Activated CD8-positive, alpha-beta memory T cell treated with anti-CD3 and anti-CD28 coated beads for 1 hour (primary cell): ENCODE measurements around the gene NMB.
A peak's percentile ranks its signal among the peaks of the same experiment; 100 is the strongest.
"Not testable (repeated sequence)": the region's sequence is repeated elsewhere in the genome, so short reads cannot be mapped to it uniquely, and the experiment has no call there.

Experiments used
- DNase-seq, 2 donors: peaks; one replicate each; pipeline ENCODE4 v3.0.0-alpha.2; 2020; ENCODE audit warnings: low read depth in 1 of 2; ENCODE audit errors: extremely low read depth in 1 of 2

NMB gene

GRCh38 chr15:84656972-84657371 lies 1.0 kb downstream of the NMB start:
- no peak for DNase-seq

- peak; percentile 44 to 56 for DNase-seq
Measured at GRCh38 chr15:84654689-84655453, 3.1 kb downstream of the NMB start.

- DNase-seq, result peak; percentile 92 to 98
Measured at GRCh38 chr15:84653910-84654688, 3.9 kb downstream of the NMB start, which contains the start of gene WDR73. WDR73 (minus strand) TSS chr15:84654283; CDS start chr15:84654274, 9 bp downstream.

- no peak for DNase-seq
Measured at GRCh38 chr15:84653584-84653909, 4.5 kb downstream of the NMB start.

- no peak for DNase-seq
Measured at GRCh38 chr15:84649706-84650105, 8.3 kb downstream of the NMB start.

GRCh38 chr15:84648539-84648938 lies 9.5 kb downstream of the NMB start:
- DNase-seq, result no peak

- no peak for DNase-seq
Measured at GRCh38 chr15:84647726-84648125, 10.3 kb downstream of the NMB start.

GRCh38 chr15:84645997-84646396 lies 12.0 kb downstream of the NMB start:
- DNase-seq, result no peak

- no peak for DNase-seq
Measured at GRCh38 chr15:84645496-84645895, 12.5 kb downstream of the NMB start.

- DNase-seq, result no peak
Measured at GRCh38 chr15:84643838-84644237, 14.2 kb downstream of the NMB start.

GRCh38 chr15:84642640-84643039 lies 15.4 kb downstream of the NMB start:
- DNase-seq, result not testable (repeated sequence)

GRCh38 chr15:84641871-84642270 lies 16.1 kb downstream of the NMB start:
- DNase-seq, result not testable (repeated sequence)

GRCh38 chr15:84638103-84638502 lies 19.9 kb downstream of the NMB start:
- no peak for DNase-seq

- DNase-seq, result no peak
Measured at GRCh38 chr15:84634228-84634837, 23.7 kb downstream of the NMB start.

GRCh38 chr15:84633311-84634227 lies 24.4 kb downstream of the NMB start:
- DNase-seq, result peak; percentile 11 to 43

GRCh38 chr15:84631706-84632272 lies 26.2 kb downstream of the NMB start:
- no peak for DNase-seq

GRCh38 chr15:84629033-84629432 lies 29.0 kb downstream of the NMB start:
- no peak for DNase-seq

- DNase-seq, result no peak
Measured at GRCh38 chr15:84625123-84625522, 32.9 kb downstream of the NMB start.

- no peak for DNase-seq
Measured at GRCh38 chr15:84624359-84624758, 33.6 kb downstream of the NMB start.

GRCh38 chr15:84621358-84621979 lies 36.5 kb downstream of the NMB start:
- no peak for DNase-seq
